ENCODE data around the gene ITPR3.

ITPR3 gene

GRCh38 chr6:33658982-33659689, 38.0 kb downstream of the ITPR3 start:
- H3K79me2 ChIP-seq (ENCODE audit: control insufficient read depth, insufficient read depth, low read length, poor library complexity), result no peaks in the 10 kb centered on the region
- no peak overlapping the region for H2AK5ac ChIP-seq (ENCODE audit: low read length)
- H3K9ac ChIP-seq (ENCODE audit: low read length), result no peak overlapping the region
- H2BK5ac ChIP-seq (ENCODE audit: low read depth, low read length, poor library complexity), result no peak overlapping the region
- H4K91ac ChIP-seq (ENCODE audit: low read depth, low read length), result no peak overlapping the region
- peaks cover 5% of the 10 kb centered on the region for H3K9me3 ChIP-seq (ENCODE audit: insufficient read depth, low read depth, low read length)
- no peak overlapping the region for H3K4ac ChIP-seq (ENCODE audit: low read depth, low read length)
- no peaks in the 10 kb centered on the region for H3K79me1 ChIP-seq (ENCODE audit: low read length)
- no CpG with 5 or more reads among the region's 16 CpGs for WGBS (ENCODE audit: extremely low coverage, insufficient coverage, insufficient read length)
- no peak overlapping the region for H3K4me2 ChIP-seq (ENCODE audit: low read length)
- H3K14ac ChIP-seq (ENCODE audit: low read length), result no peak overlapping the region
- no peak overlapping the region for H4K8ac ChIP-seq (ENCODE audit: low read depth, low read length)
- H3K4me3 ChIP-seq (ENCODE audit: low read depth, low read length), result no peak overlapping the region
- no peak overlapping the region for H2BK120ac ChIP-seq (ENCODE audit: insufficient read depth, low read length, poor library complexity)
- no peak overlapping the region for H2AFZ ChIP-seq (ENCODE audit: insufficient read depth, low read length, poor library complexity)
- no peaks in the 10 kb centered on the region for H3K27me3 ChIP-seq (ENCODE audit: insufficient read depth, low read length)
- H3K23ac ChIP-seq (ENCODE audit: low read length), result no peak overlapping the region
- no peak overlapping the region for H3K18ac ChIP-seq (ENCODE audit: low read length)
- peaks cover 0 to 2% of the 10 kb centered on the region in 2 experiments for H3K4me1 ChIP-seq (ENCODE audit: control insufficient read depth in 1 of 2, insufficient read depth in 2 of 2, low read length in 2 of 2)
- peaks cover 0 to 2% of the 10 kb centered on the region in 2 experiments for H3K36me3 ChIP-seq (ENCODE audit: control insufficient read depth in 1 of 2, insufficient read depth in 2 of 2, low read length in 2 of 2)
- no peak overlapping the region for H2BK12ac ChIP-seq (ENCODE audit: low read length)
- no peak overlapping the region for H4K12ac ChIP-seq (ENCODE audit: low read depth, low read length)
- DNase-seq, result no peak
- H3K27ac ChIP-seq (ENCODE audit: low read depth, low read length), result no peak overlapping the region

- H3K36me3 ChIP-seq (ENCODE audit: control insufficient read depth in 1 of 2, insufficient read depth in 2 of 2, low read length in 2 of 2), result peaks cover 0 to 4% of the 10 kb centered on the region in 2 experiments
- no peak overlapping the region for H2BK5ac ChIP-seq (ENCODE audit: low read depth, low read length, poor library complexity)
- H3K18ac ChIP-seq (ENCODE audit: low read length), result no peak overlapping the region
- H3K27me3 ChIP-seq (ENCODE audit: insufficient read depth, low read length), result no peaks in the 10 kb centered on the region
- no peak overlapping the region for H3K4ac ChIP-seq (ENCODE audit: low read depth, low read length)
- H4K12ac ChIP-seq (ENCODE audit: low read depth, low read length), result no peak overlapping the region
- no peak overlapping the region for H4K8ac ChIP-seq (ENCODE audit: low read depth, low read length)
- no peak overlapping the region for H3K9ac ChIP-seq (ENCODE audit: low read length)
- peaks cover 5% of the 10 kb centered on the region for H3K9me3 ChIP-seq (ENCODE audit: insufficient read depth, low read depth, low read length)
- no peak overlapping the region for H3K4me2 ChIP-seq (ENCODE audit: low read length)
- H2AFZ ChIP-seq (ENCODE audit: insufficient read depth, low read length, poor library complexity), result no peak overlapping the region
- H2BK120ac ChIP-seq (ENCODE audit: insufficient read depth, low read length, poor library complexity), result no peak overlapping the region
- no peak overlapping the region for H3K4me3 ChIP-seq (ENCODE audit: low read depth, low read length)
- no CpG with 5 or more reads among the region's 6 CpGs for WGBS (ENCODE audit: extremely low coverage, insufficient coverage, insufficient read length)
- no peaks in the 10 kb centered on the region for H3K79me2 ChIP-seq (ENCODE audit: control insufficient read depth, insufficient read depth, low read length, poor library complexity)
- H3K27ac ChIP-seq (ENCODE audit: low read depth, low read length), result no peak overlapping the region
- no peak overlapping the region for H4K91ac ChIP-seq (ENCODE audit: low read depth, low read length)
- H3K79me1 ChIP-seq (ENCODE audit: low read length), result no peaks in the 10 kb centered on the region
- H3K14ac ChIP-seq (ENCODE audit: low read length), result no peak overlapping the region
- H3K23ac ChIP-seq (ENCODE audit: low read length), result no peak overlapping the region
- peaks cover 0 to 2% of the 10 kb centered on the region in 2 experiments for H3K4me1 ChIP-seq (ENCODE audit: control insufficient read depth in 1 of 2, insufficient read depth in 2 of 2, low read length in 2 of 2)
- no peak for DNase-seq
- no peak overlapping the region for H2AK5ac ChIP-seq (ENCODE audit: low read length)
- H2BK12ac ChIP-seq (ENCODE audit: low read length), result no peak overlapping the region
Measured at GRCh38 chr6:33659986-33660385, 38.9 kb downstream of the ITPR3 start.

DNA sequence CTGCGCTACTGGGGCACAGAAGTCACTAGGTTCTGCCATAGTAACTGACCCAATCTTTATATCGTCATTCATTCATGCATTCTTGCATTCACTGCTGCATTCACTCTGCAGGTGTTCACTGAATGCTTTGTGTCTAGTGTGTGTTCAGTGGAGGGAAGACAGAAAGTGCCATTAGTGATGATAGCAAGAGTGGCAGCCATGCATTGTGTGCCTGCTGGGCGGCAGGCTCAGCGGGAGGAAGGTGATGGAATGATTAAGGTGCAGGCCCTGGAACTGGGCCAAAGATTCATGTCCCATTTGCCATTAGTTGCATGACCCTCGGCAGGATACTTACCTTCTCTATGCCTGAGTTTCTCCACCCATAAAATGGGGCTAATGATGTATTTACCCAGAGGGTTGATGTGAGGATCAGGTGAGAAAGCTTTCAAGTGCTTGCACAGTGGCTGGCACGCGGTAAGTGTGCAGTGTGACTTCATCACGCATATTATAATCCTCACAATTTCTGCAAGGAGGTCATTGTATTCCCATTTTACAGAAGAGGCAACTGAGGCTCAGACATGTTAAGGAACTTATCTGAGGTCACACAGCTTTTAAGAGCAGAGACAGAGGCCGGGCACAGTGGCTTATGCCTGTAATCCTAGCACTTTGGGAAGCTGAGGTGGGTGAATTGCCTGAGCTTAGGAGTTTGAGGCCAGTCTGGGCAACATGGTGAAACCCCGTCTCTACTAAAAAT, 40.1 kb downstream of the ITPR3 start:
- Histone ChIP-seq H3K18ac (ENCODE audit: low read length) (no peak overlapping the region), H4K8ac (ENCODE audit: low read depth, low read length) (no peak overlapping the region), H2BK5ac (ENCODE audit: low read depth, low read length, poor library complexity) (no peak overlapping the region), H4K91ac (ENCODE audit: low read depth, low read length) (no peak overlapping the region), H4K12ac (ENCODE audit: low read depth, low read length) (no peak overlapping the region), H3K4me2 (ENCODE audit: low read length) (no peak overlapping the region), H3K36me3 (ENCODE audit: control insufficient read depth in 1 of 2, insufficient read depth in 2 of 2, low read length in 2 of 2) (peaks cover 0 to 5% of the 10 kb centered on the region in 2 experiments), H2AFZ (ENCODE audit: insufficient read depth, low read length, poor library complexity) (no peak overlapping the region), H3K9me3 (ENCODE audit: insufficient read depth, low read depth, low read length) (peaks cover 4% of the 10 kb centered on the region), H2BK12ac (ENCODE audit: low read length) (no peak overlapping the region), H3K23ac (ENCODE audit: low read length) (no peak overlapping the region), H3K27ac (ENCODE audit: low read depth, low read length) (no peak overlapping the region), H3K9ac (ENCODE audit: low read length) (no peak overlapping the region), H3K14ac (ENCODE audit: low read length) (no peak overlapping the region), H3K79me1 (ENCODE audit: low read length) (no peaks in the 10 kb centered on the region), H3K4ac (ENCODE audit: low read depth, low read length) (no peak overlapping the region), H3K27me3 (ENCODE audit: insufficient read depth, low read length) (no peaks in the 10 kb centered on the region), H2AK5ac (ENCODE audit: low read length) (no peak overlapping the region), H3K4me1 (ENCODE audit: control insufficient read depth in 1 of 2, insufficient read depth in 2 of 2, low read length in 2 of 2) (no peaks in the 10 kb centered on the region), H2BK120ac (ENCODE audit: insufficient read depth, low read length, poor library complexity) (no peak overlapping the region), H3K4me3 (ENCODE audit: low read depth, low read length) (no peak overlapping the region), H3K79me2 (ENCODE audit: control insufficient read depth, insufficient read depth, low read length, poor library complexity) (no peaks in the 10 kb centered on the region)
- no peak for DNase-seq
- WGBS (ENCODE audit: extremely low coverage, insufficient coverage, insufficient read length), result no CpG with 5 or more reads among the region's 10 CpGs

- Histone ChIP-seq H3K4me1 (ENCODE audit: control insufficient read depth in 1 of 2, insufficient read depth in 2 of 2, low read length in 2 of 2) (no peaks in the 10 kb centered on the region), H2BK5ac (ENCODE audit: low read depth, low read length, poor library complexity) (no peak overlapping the region), H3K36me3 (ENCODE audit: control insufficient read depth in 1 of 2, insufficient read depth in 2 of 2, low read length in 2 of 2) (peaks cover 0 to 5% of the 10 kb centered on the region in 2 experiments), H3K9ac (ENCODE audit: low read length) (no peak overlapping the region), H3K14ac (ENCODE audit: low read length) (no peak overlapping the region), H2AK5ac (ENCODE audit: low read length) (no peak overlapping the region), H3K27me3 (ENCODE audit: insufficient read depth, low read length) (no peaks in the 10 kb centered on the region), H3K4me2 (ENCODE audit: low read length) (no peak overlapping the region), H3K4me3 (ENCODE audit: low read depth, low read length) (no peak overlapping the region), H4K8ac (ENCODE audit: low read depth, low read length) (no peak overlapping the region), H3K79me2 (ENCODE audit: control insufficient read depth, insufficient read depth, low read length, poor library complexity) (no peaks in the 10 kb centered on the region), H3K9me3 (ENCODE audit: insufficient read depth, low read depth, low read length) (peaks cover 4% of the 10 kb centered on the region), H3K23ac (ENCODE audit: low read length) (no peak overlapping the region), H4K91ac (ENCODE audit: low read depth, low read length) (no peak overlapping the region), H3K18ac (ENCODE audit: low read length) (no peak overlapping the region), H2BK12ac (ENCODE audit: low read length) (no peak overlapping the region), H2BK120ac (ENCODE audit: insufficient read depth, low read length, poor library complexity) (no peak overlapping the region), H3K79me1 (ENCODE audit: low read length) (no peaks in the 10 kb centered on the region), H3K4ac (ENCODE audit: low read depth, low read length) (no peak overlapping the region), H3K27ac (ENCODE audit: low read depth, low read length) (no peak overlapping the region), H2AFZ (ENCODE audit: insufficient read depth, low read length, poor library complexity) (no peak overlapping the region), H4K12ac (ENCODE audit: low read depth, low read length) (no peak overlapping the region)
- WGBS (ENCODE audit: extremely low coverage, insufficient coverage, insufficient read length), result no CpG with 5 or more reads among the region's 11 CpGs
- no peak for DNase-seq
Measured at GRCh38 chr6:33662318-33662717, 41.2 kb downstream of the ITPR3 start.

Measured in trophoblast cell (in vitro differentiated cells and primary cell).